Nephron (organoid): Measurements from ENCODE around the gene ZNF148.

Experiments used
- H3K27ac Mint-ChIP-seq, 3 experiments: 2 replicates each; pipeline ENCODE4 v1.8.0; 2020; ENCODE audit warnings: mixed read lengths in 3 of 3, mild to moderate bottlenecking in 2 of 3, moderate library complexity in 1 of 3
- H3K27me3 Mint-ChIP-seq: 2 replicates; pipeline ENCODE4 v1.8.0; 2021; ENCODE audit warnings: low read depth, mild to moderate bottlenecking, moderate library complexity, mixed read lengths
- H3K36me3 Mint-ChIP-seq: 2 replicates; pipeline ENCODE4 v1.8.0; 2020; ENCODE audit warnings: low read depth, mixed read lengths
- H3K4me1 Mint-ChIP-seq: 2 replicates; pipeline ENCODE4 v1.8.0; 2020; ENCODE audit warnings: mixed read lengths
- H3K4me3 Mint-ChIP-seq, 3 experiments: 2 replicates each; pipeline ENCODE4 v1.8.0; 2020; ENCODE audit warnings: mild to moderate bottlenecking in 3 of 3, mixed read lengths in 3 of 3, moderate library complexity in 2 of 3
- H3K9me3 Mint-ChIP-seq: 2 replicates; pipeline ENCODE4 v1.8.0; 2020; ENCODE audit warnings: mixed read lengths
- CTCF ChIP-seq, 3 experiments: fragments of 200-600 bp; sonication (generic); IDR thresholded peaks; one replicate each; pipeline ENCODE4 v1.5.0; 2021; ENCODE audit warnings: antibody characterized with exemption in 3 of 3; ENCODE audit not compliant: unreplicated experiment in 3 of 3

Gene ZNF148

GRCh38 chr3:125186261-125186787 lies 188.8 kb downstream of the ZNF148 start:
- peak overlapping the region; percentile 4 to 11 (median 4) for H3K4me3 Mint-ChIP-seq
- peak overlapping the region; percentile 86 to 94 (median 89) for H3K27ac Mint-ChIP-seq
- no peaks in the 10 kb centered on the region for H3K9me3 Mint-ChIP-seq
- no peak for TF ChIP-seq CTCF (IDR thresholded peaks at IDR 0.05; ENCODE audit: unreplicated experiment in 3 of 3)
- peaks cover 27% of the 10 kb centered on the region for H3K4me1 Mint-ChIP-seq
- no peaks in the 10 kb centered on the region for H3K36me3 Mint-ChIP-seq
- H3K27me3 Mint-ChIP-seq = no peaks in the 10 kb centered on the region

- Mint-ChIP-seq H3K4me1 (peaks cover 27% of the 10 kb centered on the region), H3K27ac (peak overlapping the region; percentile 86 to 94 (median 89)), H3K4me3 (no peak overlapping the region), H3K36me3 (no peaks in the 10 kb centered on the region), H3K27me3 (no peaks in the 10 kb centered on the region), H3K9me3 (no peaks in the 10 kb centered on the region)
- TF ChIP-seq CTCF (IDR thresholded peaks at IDR 0.05; ENCODE audit: unreplicated experiment in 3 of 3) = no peak
These were observed 189.3 kb downstream of the ZNF148 start for GRCh38 chr3:125185805-125186204.

- no peaks in the 10 kb centered on the region for H3K27me3 Mint-ChIP-seq
- no peak overlapping the region for H3K4me3 Mint-ChIP-seq
- H3K4me1 Mint-ChIP-seq = peaks cover 6% of the 10 kb centered on the region
- TF ChIP-seq CTCF (IDR thresholded peaks at IDR 0.05; ENCODE audit: unreplicated experiment in 3 of 3) = no peak
- H3K27ac Mint-ChIP-seq = no peak overlapping the region
- no peaks in the 10 kb centered on the region for H3K9me3 Mint-ChIP-seq
- H3K36me3 Mint-ChIP-seq = peaks cover 5% of the 10 kb centered on the region
These were observed 195.3 kb downstream of the ZNF148 start for GRCh38 chr3:125179884-125180240.

GRCh38 chr3:125179143-125179883 lies 195.8 kb downstream of the ZNF148 start:
- no peak overlapping the region for H3K27ac Mint-ChIP-seq
- peaks cover 5% of the 10 kb centered on the region for H3K9me3 Mint-ChIP-seq
- peaks cover 10% of the 10 kb centered on the region for H3K36me3 Mint-ChIP-seq
- no peak overlapping the region for H3K4me3 Mint-ChIP-seq
- no peaks in the 10 kb centered on the region for H3K27me3 Mint-ChIP-seq
- H3K4me1 Mint-ChIP-seq = peaks cover under 1% of the 10 kb centered on the region
- no peak for TF ChIP-seq CTCF (IDR thresholded peaks at IDR 0.05; ENCODE audit: unreplicated experiment in 3 of 3)

GRCh38 chr3:125177746-125178145 lies 197.4 kb downstream of the ZNF148 start:
- Mint-ChIP-seq H3K4me1 (no peaks in the 10 kb centered on the region), H3K36me3 (peaks cover 23% of the 10 kb centered on the region), H3K27me3 (no peaks in the 10 kb centered on the region), H3K27ac (no peak overlapping the region), H3K4me3 (no peak overlapping the region), H3K9me3 (peaks cover 13% of the 10 kb centered on the region)
- TF ChIP-seq CTCF (IDR thresholded peaks at IDR 0.05; ENCODE audit: unreplicated experiment in 3 of 3) = no peak
